ENCODE data around the gene ZNF672.
"Not testable (repeated sequence)": the region's sequence is repeated elsewhere in the genome, so short reads cannot be mapped to it uniquely, and the experiment has no call there.

ZNF672 gene

DNA sequence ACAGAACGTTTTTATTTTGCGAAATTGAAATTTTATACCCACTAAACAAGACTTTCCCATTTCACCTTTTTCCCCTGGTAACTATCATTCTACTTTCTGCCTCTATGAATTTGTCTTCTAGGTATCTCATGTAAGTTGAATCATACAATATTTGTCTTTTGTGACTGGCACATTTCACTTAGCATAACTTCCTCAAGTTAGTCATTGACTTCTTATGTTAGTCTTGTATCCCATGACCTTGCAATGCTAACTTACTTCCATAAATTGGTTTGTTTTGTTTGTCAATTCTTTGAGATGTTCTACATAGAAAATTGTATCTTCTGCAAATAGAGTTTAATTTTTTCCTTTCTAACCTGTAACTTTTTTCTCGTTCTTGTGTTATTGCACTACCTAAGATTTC is 39.2 kb upstream of the ZNF672 start:
- in situ Hi-C loops (cut with MboI; ENCODE audit: low pct_unique_long_range_greater_than_20kb, low sequenced_read_pairs, unreplicated experiment): no loop called here
- TF ChIP-seq CTCF (IDR thresholded peaks at IDR 0.05; ENCODE audit: extremely low read depth, insufficient read depth, missing control alignments): no peak

DNA sequence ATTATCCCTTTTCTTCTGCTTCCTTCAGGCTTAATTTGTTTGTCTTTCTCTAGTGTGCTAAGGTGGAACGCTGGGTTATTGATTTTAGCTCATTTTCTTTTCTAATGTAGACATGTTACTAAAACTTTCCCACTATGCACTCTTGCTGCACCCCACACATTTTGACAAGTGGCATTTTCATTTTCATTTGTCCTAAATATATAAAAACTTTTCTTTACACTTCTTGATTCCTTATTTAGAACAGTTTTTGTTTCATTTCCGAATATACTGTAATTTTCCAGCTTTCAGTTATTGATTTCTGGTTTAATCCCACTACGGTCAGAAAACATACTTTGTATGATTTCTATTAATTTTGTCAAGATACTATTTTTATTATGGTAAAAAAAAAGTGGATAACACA is 37.6 kb upstream of the ZNF672 start:
- in situ Hi-C loops (cut with MboI; ENCODE audit: low pct_unique_long_range_greater_than_20kb, low sequenced_read_pairs, unreplicated experiment): no loop called here
- DNase-seq (ENCODE audit: low spot score): no peak
- no peak for TF ChIP-seq CTCF (IDR thresholded peaks at IDR 0.05; ENCODE audit: extremely low read depth, insufficient read depth, missing control alignments)

More for the DNA sequence above, 39.2 kb upstream of the ZNF672 start:
- DNase-seq (ENCODE audit: low spot score): no peak

DNA sequence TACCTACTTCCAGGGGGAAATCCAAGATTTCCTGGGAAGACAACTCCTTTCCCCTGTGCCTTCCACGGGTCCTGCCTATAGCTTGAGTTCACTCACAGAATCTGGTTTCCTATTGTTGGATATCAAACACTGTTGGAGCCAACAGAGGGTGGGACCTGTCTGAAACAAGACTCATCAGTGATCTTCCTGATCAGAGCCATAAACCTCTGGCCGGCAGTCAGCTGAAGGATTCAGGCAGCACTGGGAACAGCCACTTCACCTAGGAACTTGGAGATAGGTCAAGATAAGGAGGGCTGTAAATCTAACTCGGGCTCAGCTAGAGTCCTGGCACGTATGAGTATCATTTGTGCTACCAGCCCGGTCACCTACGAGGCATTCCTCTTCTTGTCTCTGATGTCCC is 35.6 kb upstream of the ZNF672 start:
- DNase-seq (ENCODE audit: low spot score): no peak
- no peak for TF ChIP-seq CTCF (IDR thresholded peaks at IDR 0.05; ENCODE audit: extremely low read depth, insufficient read depth, missing control alignments)
- in situ Hi-C loops (cut with MboI; ENCODE audit: low pct_unique_long_range_greater_than_20kb, low sequenced_read_pairs, unreplicated experiment): no loop called here

DNA sequence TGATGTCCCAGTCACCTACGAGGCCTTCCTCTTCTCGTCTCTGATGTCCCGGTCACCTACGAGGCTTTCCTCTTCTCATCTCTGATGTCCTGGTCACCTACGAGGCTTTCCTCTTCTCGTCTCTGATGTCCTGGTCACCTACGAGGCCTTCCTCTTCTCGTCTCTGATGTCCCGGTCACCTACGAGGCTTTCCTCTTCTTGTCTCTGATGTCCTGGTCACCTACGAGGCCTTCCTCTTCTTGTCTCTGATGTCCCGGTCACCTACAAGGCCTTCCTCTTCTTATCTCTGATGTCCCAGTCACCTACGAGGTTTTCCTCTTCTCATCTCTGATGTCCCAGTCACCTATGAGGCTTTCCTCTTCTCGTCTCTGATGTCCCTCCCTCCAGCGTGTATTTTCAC is 34.5 kb upstream of the ZNF672 start:
- not testable (repeated sequence) for DNase-seq (ENCODE audit: low spot score)

GRCh38 chr1:248804771-248805681 is 33.0 kb upstream of the ZNF672 start:
- TF ChIP-seq CTCF (IDR thresholded peaks at IDR 0.05; ENCODE audit: extremely low read depth, insufficient read depth, missing control alignments): no peak
- in situ Hi-C loops (cut with MboI; ENCODE audit: low pct_unique_long_range_greater_than_20kb, low sequenced_read_pairs, unreplicated experiment): no loop called here
- peak; percentile 70 for DNase-seq (ENCODE audit: low spot score)

More for the DNA sequence above, 34.5 kb upstream of the ZNF672 start:
- in situ Hi-C loops (cut with MboI; ENCODE audit: low pct_unique_long_range_greater_than_20kb, low sequenced_read_pairs, unreplicated experiment): not testable (repeated sequence)

DNA sequence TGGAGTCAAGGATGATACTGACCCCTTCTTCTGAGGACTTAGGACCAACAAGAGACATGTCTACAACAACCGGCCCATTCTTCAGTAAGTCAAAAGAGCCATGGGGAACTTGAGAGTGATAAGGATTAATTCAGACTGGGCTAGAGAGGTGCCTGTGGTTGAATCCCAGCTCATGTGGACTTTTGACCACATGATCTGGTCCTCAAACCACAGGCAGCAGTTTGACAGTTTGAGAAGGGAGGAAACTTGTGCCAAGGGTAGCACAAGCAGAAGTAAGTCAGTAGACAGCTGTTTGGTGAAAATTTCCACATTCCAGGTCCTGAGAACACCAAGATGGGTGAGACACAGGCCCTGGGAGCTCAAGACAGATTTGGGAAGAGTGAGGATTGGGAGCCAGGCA is 32.1 kb upstream of the ZNF672 start:
- no peak for TF ChIP-seq CTCF (IDR thresholded peaks at IDR 0.05; ENCODE audit: extremely low read depth, insufficient read depth, missing control alignments)
- in situ Hi-C loops (cut with MboI; ENCODE audit: low pct_unique_long_range_greater_than_20kb, low sequenced_read_pairs, unreplicated experiment): no loop called here

GRCh38 chr1:248807067-248807737 is 30.8 kb upstream of the ZNF672 start:
- in situ Hi-C loops (cut with MboI; ENCODE audit: low pct_unique_long_range_greater_than_20kb, low sequenced_read_pairs, unreplicated experiment): no loop called here
- DNase-seq (ENCODE audit: low spot score): peak; percentile 66

More for the DNA sequence above, 32.1 kb upstream of the ZNF672 start:
- no peak for DNase-seq (ENCODE audit: low spot score)

More at GRCh38 chr1:248807067-248807737, 30.8 kb upstream of the ZNF672 start:
- peak; percentile 90 for TF ChIP-seq CTCF (IDR thresholded peaks at IDR 0.05; ENCODE audit: extremely low read depth, insufficient read depth, missing control alignments)
